GM10847 (cell line): ENCODE data around the gene BCAS3.

Experiments used
- POLR2A ChIP-seq: IDR thresholded peaks from 2 replicates; pipeline ENCODE4 v1.6.1; 2011; ENCODE audit not compliant: insufficient read length; ENCODE audit errors: extremely low read depth

The BCAS3 gene

GRCh38 chr17:61378658-61379456 lies 701.2 kb downstream of the BCAS3 start:
- no peak for TF ChIP-seq POLR2A

- TF ChIP-seq POLR2A, result no peak
Measured at GRCh38 chr17:61379457-61380216, 702.0 kb downstream of the BCAS3 start.

- TF ChIP-seq POLR2A, result no peak
Measured at GRCh38 chr17:61380217-61380835, 702.7 kb downstream of the BCAS3 start.

GRCh38 chr17:61380836-61381525 lies 703.3 kb downstream of the BCAS3 start:
- TF ChIP-seq POLR2A, result no peak

GRCh38 chr17:61381537-61381936 lies 703.9 kb downstream of the BCAS3 start:
- no peak for TF ChIP-seq POLR2A

- no peak for TF ChIP-seq POLR2A
Measured at GRCh38 chr17:61382796-61383688, 705.4 kb downstream of the BCAS3 start.

- TF ChIP-seq POLR2A, result no peak
Measured at GRCh38 chr17:61383689-61384201, 706.1 kb downstream of the BCAS3 start.

- no peak for TF ChIP-seq POLR2A
Measured at GRCh38 chr17:61384354-61384691, 706.7 kb downstream of the BCAS3 start.

- TF ChIP-seq POLR2A, result no peak
Measured at GRCh38 chr17:61384692-61385576, 707.3 kb downstream of the BCAS3 start.

- no peak for TF ChIP-seq POLR2A
Measured at GRCh38 chr17:61385577-61386236, 708.1 kb downstream of the BCAS3 start.

- TF ChIP-seq POLR2A, result no peak
Measured at GRCh38 chr17:61386251-61386650, 708.6 kb downstream of the BCAS3 start.

GRCh38 chr17:61387011-61387410 lies 709.4 kb downstream of the BCAS3 start:
- TF ChIP-seq POLR2A, result no peak
